HG02759 (cell line): Measurements from ENCODE around the gene CLEC4A.
"Not testable (repeated sequence)": the region's sequence is repeated elsewhere in the genome, so short reads cannot be mapped to it uniquely, and the experiment has no call there.

Experiments used
- ATAC-seq: cut with Tn5 transposase; IDR thresholded peaks from one replicate; pipeline ENCODE4 v1.9.1; 2021; ENCODE audit warnings: mild to moderate bottlenecking, moderate library complexity; ENCODE audit not compliant: unreplicated experiment

Gene CLEC4A

GRCh38 chr12:8133636-8134397, 10.4 kb downstream of the CLEC4A start:
- not testable (repeated sequence) for ATAC-seq

- ATAC-seq = not testable (repeated sequence)
Observed at GRCh38 chr12:8134398-8134930, 11.0 kb downstream of the CLEC4A start.

- ATAC-seq = not testable (repeated sequence)
Observed at GRCh38 chr12:8141647-8142046, 18.2 kb downstream of the CLEC4A start.

GRCh38 chr12:8143261-8143660, 19.8 kb downstream of the CLEC4A start:
- ATAC-seq = no peak

GRCh38 chr12:8145754-8146441, 22.5 kb downstream of the CLEC4A start:
- no peak for ATAC-seq

- ATAC-seq = no peak
Observed at GRCh38 chr12:8146442-8146771, 23.0 kb downstream of the CLEC4A start.

- ATAC-seq = no peak
Observed at GRCh38 chr12:8154526-8154925, 31.1 kb downstream of the CLEC4A start.

GRCh38 chr12:8156416-8156815, 33.0 kb downstream of the CLEC4A start:
- ATAC-seq = no peak

- no peak for ATAC-seq
Observed at GRCh38 chr12:8156845-8157244, 33.4 kb downstream of the CLEC4A start, which contains the start of gene ZNF705A. ZNF705A (plus strand) TSS chr12:8157015; CDS start chr12:8172626, 15,611 bp downstream.

GRCh38 chr12:8157484-8158198, 34.2 kb downstream of the CLEC4A start:
- ATAC-seq = no peak

GRCh38 chr12:8172911-8173310, 49.5 kb downstream of the CLEC4A start:
- not testable (repeated sequence) for ATAC-seq

GRCh38 chr12:8179989-8180585, 56.7 kb downstream of the CLEC4A start:
- not testable (repeated sequence) for ATAC-seq

- not testable (repeated sequence) for ATAC-seq
Observed at GRCh38 chr12:8181271-8181670, 57.9 kb downstream of the CLEC4A start.

GRCh38 chr12:8182923-8183322, 59.5 kb downstream of the CLEC4A start:
- ATAC-seq = not testable (repeated sequence)

- ATAC-seq = not testable (repeated sequence)
Observed at GRCh38 chr12:8183346-8183745, 59.9 kb downstream of the CLEC4A start.

GRCh38 chr12:8184206-8184605, 60.8 kb downstream of the CLEC4A start:
- not testable (repeated sequence) for ATAC-seq

- ATAC-seq = not testable (repeated sequence)
Observed at GRCh38 chr12:8188088-8188487, 64.7 kb downstream of the CLEC4A start.
